Right renal cortex interstitium (tissue), 3 donors: ENCODE measurements around the gene MTX3. TPM values are rescaled to one million over a fixed set of nuclear protein-coding genes. Genes with fewer than 3 reads are reported as not detected.

Experiments
- DNase-seq, 3 donors: peaks; one replicate each; pipeline ENCODE4 v3.0.0-alpha.2; 2013; ENCODE audit warnings: low read depth in 3 of 3, low spot score in 2 of 3
- polyA plus RNA-seq, 3 donors: library from polyadenylated mRNA; unstranded; fragments of 120-200 nt; gene quantifications; one replicate each; pipeline ENCODE4 v1.2.1, GENCODE V29; 2013; ENCODE audit not compliant: insufficient read length in 3 of 3

The MTX3 gene, protein sequence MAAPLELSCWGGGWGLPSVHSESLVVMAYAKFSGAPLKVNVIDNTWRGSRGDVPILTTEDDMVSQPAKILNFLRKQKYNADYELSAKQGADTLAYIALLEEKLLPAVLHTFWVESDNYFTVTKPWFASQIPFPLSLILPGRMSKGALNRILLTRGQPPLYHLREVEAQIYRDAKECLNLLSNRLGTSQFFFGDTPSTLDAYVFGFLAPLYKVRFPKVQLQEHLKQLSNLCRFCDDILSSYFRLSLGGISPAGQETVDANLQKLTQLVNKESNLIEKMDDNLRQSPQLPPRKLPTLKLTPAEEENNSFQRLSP
- 10 to 100 TPM; 21.2 to 23.6 (median 22.2) TPM for polyA plus RNA-seq

DNA sequence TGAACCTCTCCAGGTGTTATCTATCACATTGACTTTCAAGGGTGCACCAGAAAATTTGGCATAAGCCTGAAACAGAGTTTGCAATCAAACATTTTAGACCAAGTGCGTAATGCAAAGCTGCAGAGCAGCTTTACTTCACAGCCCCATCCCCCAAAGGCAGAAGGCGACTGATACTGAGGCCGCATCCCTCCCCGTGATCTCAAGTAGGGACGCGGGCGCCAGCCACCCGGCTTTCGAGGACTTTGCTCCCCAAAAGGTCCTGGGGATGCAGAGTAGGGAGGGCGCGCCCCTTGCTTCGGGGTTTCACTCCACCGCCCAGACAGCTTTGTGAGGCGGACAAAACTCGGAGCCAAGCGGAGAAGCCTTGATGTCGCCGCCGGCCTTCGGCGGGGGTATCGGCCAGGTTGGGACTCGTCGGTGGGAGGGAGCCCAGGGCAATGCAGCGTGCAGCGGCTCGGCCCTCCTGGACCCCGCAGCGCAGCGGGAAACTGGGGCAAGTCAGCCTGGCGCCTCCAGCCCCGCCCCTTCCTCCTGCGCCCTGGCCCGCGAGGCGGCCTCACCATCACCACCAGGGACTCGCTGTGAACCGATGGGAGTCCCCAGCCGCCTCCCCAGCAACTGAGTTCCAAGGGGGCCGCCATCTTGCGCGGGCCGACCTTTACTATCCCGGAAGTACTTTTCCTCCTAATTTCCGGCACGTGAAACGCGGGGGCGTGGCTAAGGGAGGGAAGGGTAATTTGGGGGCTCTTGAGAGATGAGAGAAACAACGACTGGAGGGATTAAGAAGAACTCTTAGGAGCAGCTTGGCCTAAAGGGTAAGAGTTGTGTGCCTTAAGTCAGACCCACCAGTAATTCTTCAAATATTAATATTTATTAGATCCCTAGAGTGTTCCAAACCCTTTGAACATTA, at the start of gene MTX3:
MTX3 (minus strand) TSS at position 665 of the 910 bp plus-strand sequence; CDS start at position 641, 24 bp downstream.
- peak; percentile 63 to 79 (median 73) for DNase-seq

GRCh38 chr5:80039650-80040049, 48.6 kb upstream of the MTX3 start:
- DNase-seq: no peak

- no peak for DNase-seq
Observed at GRCh38 chr5:80037366-80037765, 46.3 kb upstream of the MTX3 start.

DNA sequence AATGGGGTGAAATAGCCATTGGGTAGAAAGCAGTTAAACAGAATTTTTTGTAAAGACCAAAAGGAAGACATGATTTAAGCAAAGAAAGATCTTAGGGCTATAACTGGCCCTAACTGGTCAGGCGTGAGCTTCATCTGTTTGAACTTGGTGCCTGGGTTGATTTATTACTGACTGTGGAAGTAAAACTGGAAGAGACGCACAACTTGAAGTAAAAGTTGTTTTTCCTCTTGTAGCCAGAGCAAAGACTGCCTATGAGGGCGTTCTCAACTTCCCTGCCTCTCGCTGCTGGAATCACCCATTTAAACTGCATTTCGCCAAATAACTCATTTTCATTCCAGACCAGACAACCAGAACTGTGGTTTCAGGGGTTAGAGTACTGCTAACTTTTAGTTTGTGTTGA, 45.6 kb upstream of the MTX3 start:
- no peak for DNase-seq

GRCh38 chr5:80035839-80036238, 44.8 kb upstream of the MTX3 start:
- DNase-seq: no peak

- DNase-seq: no peak
Observed at GRCh38 chr5:80034962-80035821, 44.1 kb upstream of the MTX3 start, which contains the start of gene THBS4. Gene THBS4, plus strand, starts transcription at chr5:80035348. Its CDS starts 190 bp downstream, at chr5:80035538.

- no peak for DNase-seq
Observed at GRCh38 chr5:80034559-80034958, 43.5 kb upstream of the MTX3 start.

DNA sequence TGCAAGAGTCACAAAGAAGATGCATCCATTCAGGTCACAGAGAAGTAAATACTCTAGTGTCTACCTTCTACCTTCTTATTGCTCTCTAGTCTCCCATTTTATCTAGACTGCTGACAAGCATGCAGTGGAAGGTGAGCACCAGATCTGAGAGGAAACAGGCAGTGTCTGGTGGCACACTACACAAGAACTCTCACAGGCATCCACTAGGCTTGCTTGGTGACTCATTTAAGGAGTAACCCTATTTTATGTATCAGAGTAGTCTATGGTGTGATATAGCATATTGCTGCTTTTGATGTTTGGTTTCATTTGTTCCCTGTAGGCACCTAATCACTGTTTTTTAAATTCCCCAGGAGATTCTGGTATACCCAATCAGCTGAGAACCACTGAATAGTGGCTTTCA, 42.5 kb upstream of the MTX3 start:
- DNase-seq: no peak

DNA sequence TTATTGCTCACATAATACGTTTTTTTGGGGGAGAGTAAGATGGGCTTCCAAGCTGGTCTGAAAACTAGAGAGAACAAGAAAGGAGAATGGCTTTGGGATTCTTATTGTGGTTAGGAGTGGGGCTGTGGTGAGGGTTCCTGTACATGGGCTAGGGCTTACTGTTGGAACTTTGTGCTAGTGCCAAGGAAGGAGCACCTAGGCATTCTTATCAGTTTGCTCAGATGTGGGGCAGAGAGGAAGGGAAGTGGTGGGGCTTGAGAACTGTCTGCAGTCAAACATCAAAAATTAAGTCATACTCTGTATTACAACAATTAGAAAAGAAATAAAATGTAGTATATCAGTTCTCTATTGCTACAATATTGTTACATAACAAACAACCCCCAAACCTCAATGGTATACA, 40.0 kb upstream of the MTX3 start:
- DNase-seq: no peak

GRCh38 chr5:80026841-80027240, 35.8 kb upstream of the MTX3 start:
- DNase-seq: no peak

GRCh38 chr5:80025069-80025468, 34.0 kb upstream of the MTX3 start:
- DNase-seq: no peak

GRCh38 chr5:80010754-80011392, 19.8 kb upstream of the MTX3 start:
- DNase-seq: no peak

- DNase-seq: no peak
Observed at GRCh38 chr5:80008995-80009765, 18.1 kb upstream of the MTX3 start.

DNA sequence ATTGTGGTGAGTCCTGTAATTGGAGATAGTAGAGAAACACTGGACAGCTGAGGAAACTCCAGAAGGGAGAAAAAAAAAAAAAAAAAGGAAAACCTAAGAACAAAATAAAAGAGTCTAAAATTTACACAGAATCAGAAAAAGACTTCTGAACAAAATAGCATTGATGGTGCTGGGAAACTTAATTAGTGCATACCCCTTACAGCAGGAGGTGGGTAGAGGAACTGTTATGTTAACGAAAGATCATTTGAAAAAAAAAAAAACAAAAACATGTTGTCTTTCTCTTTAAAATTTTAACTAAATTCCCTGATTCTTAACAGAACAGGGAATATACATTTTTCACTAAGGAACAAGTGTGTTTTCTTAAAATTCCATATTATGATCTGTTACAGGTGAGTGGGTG, 11.6 kb upstream of the MTX3 start:
- DNase-seq: no peak

GRCh38 chr5:79999722-80000121, 8.7 kb upstream of the MTX3 start:
- no peak for DNase-seq

- DNase-seq: no peak
Observed at GRCh38 chr5:79992891-79993657, 2.0 kb upstream of the MTX3 start.

- DNase-seq: peak in 1 of 3 donors; percentile 6
Observed at GRCh38 chr5:79990205-79990597, 861 bp downstream of the MTX3 start.

DNA sequence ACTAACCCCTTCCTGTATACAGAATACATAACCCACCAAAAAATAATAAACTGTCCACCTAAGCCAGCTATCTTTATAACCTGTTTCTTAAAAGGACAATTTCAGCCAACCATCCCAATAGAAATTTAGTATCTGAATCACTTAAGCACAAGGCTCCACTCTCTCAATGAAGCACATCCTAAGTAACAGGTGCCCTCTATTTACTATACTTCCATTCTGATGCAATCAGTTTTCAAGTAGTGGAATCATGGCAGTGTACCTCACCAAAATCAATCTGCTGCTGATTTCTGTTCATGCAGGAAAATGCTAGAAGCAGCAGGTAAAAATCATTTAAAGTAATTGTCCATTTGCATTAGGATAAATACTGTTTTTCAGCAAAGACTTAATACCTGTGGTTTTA, 4.8 kb downstream of the MTX3 start:
- DNase-seq: no peak

DNA sequence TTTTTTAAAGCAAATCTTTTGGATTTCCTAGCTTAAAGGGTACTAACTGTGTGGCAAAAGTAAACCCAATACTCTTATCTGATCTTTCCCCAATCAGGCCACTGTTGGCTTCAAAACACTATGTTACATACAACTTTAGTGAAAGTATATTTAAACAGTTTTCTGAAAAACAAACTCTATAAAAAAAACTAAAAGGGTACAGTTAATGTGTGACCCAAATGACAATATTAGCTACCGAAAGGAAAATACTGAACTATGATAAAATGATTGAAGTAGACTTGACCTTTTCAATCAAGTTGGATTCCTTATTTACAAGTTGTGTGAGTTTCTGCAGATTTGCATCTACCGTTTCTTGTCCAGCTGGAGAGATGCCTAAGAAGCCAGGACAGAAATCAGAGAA, 5.8 kb downstream of the MTX3 start:
- DNase-seq: no peak
